Transverse colon (tissue), 4 donors: ENCODE measurements around the gene SRPK2. TPM values are rescaled to one million over a fixed set of nuclear protein-coding genes. Genes with fewer than 3 reads are reported as not detected.
"Not testable (repeated sequence)": the region's sequence is repeated elsewhere in the genome, so short reads cannot be mapped to it uniquely, and the experiment has no call there.

Source experiments
- DNase-seq: peaks from one replicate; pipeline ENCODE4 v3.0.0-alpha.2; 2019
- H3K27ac ChIP-seq, 4 donors: fragments of 200-600 bp; sonication (generic); 2 replicates each; pipeline ENCODE4 v1.5.1; 2016 to 2018; ENCODE audit warnings: inconsistent platforms in 4 of 4
- H3K27me3 ChIP-seq: fragments of 200-600 bp; sonication (generic); 2 replicates; pipeline ENCODE4 v1.5.1; 2017; ENCODE audit warnings: inconsistent platforms
- H3K36me3 ChIP-seq, 4 donors: fragments of 200-600 bp; sonication (generic); 2 replicates each; pipeline ENCODE4 v1.5.1; 2017 to 2019; ENCODE audit warnings: inconsistent platforms in 4 of 4
- H3K4me1 ChIP-seq, 4 donors: fragments of 200-600 bp; sonication (generic); 2 replicates each; pipeline ENCODE4 v1.5.1; 2017 to 2020; ENCODE audit warnings: inconsistent platforms in 4 of 4
- H3K4me3 ChIP-seq, 4 donors: fragments of 200-600 bp; sonication (generic); 1 replicate in 1 of 4; 2 replicates in 3 of 4; pipeline versions ENCODE4 v1.5.1 to v1.6.1; 2017 to 2019; ENCODE audit warnings: inconsistent platforms in 4 of 4
- H3K9me3 ChIP-seq, 2 donors: fragments of 200-600 bp; sonication (generic); 2 replicates each; pipeline ENCODE4 v1.5.1; 2017 to 2019; ENCODE audit warnings: inconsistent platforms in 2 of 2
- CTCF ChIP-seq, 5 experiments: fragments of 200-600 bp in 3 of 5; fragments of 450-650 bp in 2 of 5; sonication (generic) in 3 of 5; IDR thresholded peaks; 1 replicate in 2 of 5; 2 replicates in 3 of 5; pipeline ENCODE4 v1.5.1; 2016 to 2017; ENCODE audit warnings: antibody characterized with exemption in 5 of 5, inconsistent platforms in 3 of 5, mild to moderate bottlenecking in 2 of 5, moderate library complexity in 1 of 5
- EP300 ChIP-seq: sonication (generic); formaldehyde crosslinking; IDR thresholded peaks from one replicate; pipeline ENCODE4 v1.6.1; 2017; ENCODE audit warnings: antibody characterized with exemption, low read depth
- POLR2A ChIP-seq: fragments of 450-650 bp; IDR thresholded peaks from one replicate; pipeline ENCODE4 v1.6.1; 2016; ENCODE audit warnings: antibody characterized with exemption, mild to moderate bottlenecking, moderate library complexity
- POLR2AphosphoS5 ChIP-seq, 3 donors: sonication (generic); formaldehyde crosslinking; IDR thresholded peaks; one replicate each; pipeline ENCODE4 v1.6.1; 2016; ENCODE audit warnings: antibody characterized with exemption in 3 of 3
- WGBS, 2 donors: methylation state at CpG; one replicate each; pipeline ENCODE4 v1.1.5; 2018; ENCODE audit warnings: low coverage in 1 of 2; 5-methylcytosine and 5-hydroxymethylcytosine counted together
- in situ Hi-C, 4 donors: fragments of 200-750 bp; cut with MboI; loops; one replicate each; pipeline versions ENCODE4 v1.15.0 to v1.15.1; 2017; ENCODE audit warnings: low sequenced_read_pairs in 3 of 4, low pct_ligation_motif_present in 1 of 4, low pct_unique_long_range_greater_than_20kb in 1 of 4
- intact Hi-C: fragments of 100-400 bp; cut with DNase I; formaldehyde crosslinking; loops from one replicate; pipeline ENCODE4 v1.15.1; 2023; ENCODE audit warnings: low total_unique reads
- total RNA-seq, 4 donors: library from RNA; depleted of rRNA; stranded (reverse); fragments of >200 nt; gene quantifications; one replicate each; pipeline ENCODE4 v1.1.0, GENCODE V29; 2016

SRPK2 gene
- total RNA-seq, 4 donors from 2014 or later, result 18.3 to 93.1 (median 43.8) TPM

- Histone ChIP-seq H3K4me3 (no peak overlapping the region), H3K9me3 (no peaks in the 10 kb centered on the region), H3K36me3 (no peaks in the 10 kb centered on the region), H3K27me3 (no peaks in the 10 kb centered on the region), H3K27ac (no peak overlapping the region), H3K4me1 (peaks cover 0 to 7% (median 0%) of the 10 kb centered on the region in 4 donors)
- no peak for DNase-seq
- in situ Hi-C loops (no loop called here), intact Hi-C loops (no loop called here)
- WGBS, 2 donors, result 56 to 61% methylated on average over 2 of the region's 2 CpGs
- TF ChIP-seq EP300, result no peak
- no peak for TF ChIP-seq POLR2AphosphoS5 (IDR thresholded peaks at IDR 0.05)
- TF ChIP-seq POLR2A, result no peak
- TF ChIP-seq CTCF (IDR thresholded peaks at IDR 0.05), result no peak
Observed at GRCh38 chr7:105198223-105198622, 190.5 kb downstream of the SRPK2 start.

- 74 to 81% methylated on average over 5 to 7 of the region's 7 CpGs for WGBS, 2 donors
- DNase-seq, result no peak
- Histone ChIP-seq H3K9me3 (no peaks in the 10 kb centered on the region), H3K27ac (no peak overlapping the region), H3K4me1 (peaks cover 0 to 7% (median 0%) of the 10 kb centered on the region in 4 donors), H3K27me3 (no peaks in the 10 kb centered on the region), H3K36me3 (no peaks in the 10 kb centered on the region), H3K4me3 (no peak overlapping the region)
- in situ Hi-C loops (no loop called here), intact Hi-C loops (no loop called here)
- TF ChIP-seq POLR2AphosphoS5 (IDR thresholded peaks at IDR 0.05) (no peak), POLR2A (no peak), CTCF (IDR thresholded peaks at IDR 0.05) (no peak), EP300 (no peak)
Observed at GRCh38 chr7:105196473-105196872, 192.2 kb downstream of the SRPK2 start.

GRCh38 chr7:105195891-105196290, 192.8 kb downstream of the SRPK2 start:
- 52 to 83% methylated on average over 1 of the region's 1 CpG for WGBS, 2 donors
- in situ Hi-C loops (no loop called here), intact Hi-C loops (no loop called here)
- DNase-seq, result no peak
- Histone ChIP-seq H3K27ac (no peak overlapping the region), H3K4me3 (no peak overlapping the region), H3K9me3 (no peaks in the 10 kb centered on the region), H3K36me3 (no peaks in the 10 kb centered on the region), H3K4me1 (peaks cover 0 to 7% (median 0%) of the 10 kb centered on the region in 4 donors), H3K27me3 (no peaks in the 10 kb centered on the region)
- TF ChIP-seq POLR2A (no peak), EP300 (no peak), CTCF (IDR thresholded peaks at IDR 0.05) (no peak), POLR2AphosphoS5 (IDR thresholded peaks at IDR 0.05) (no peak)

- in situ Hi-C loops, H3K9me3 ChIP-seq: not testable (repeated sequence)
- WGBS, 2 donors, result 96 to 100% methylated on average over 13 to 16 of the region's 16 CpGs
Observed at GRCh38 chr7:105194959-105195358, 193.8 kb downstream of the SRPK2 start.

GRCh38 chr7:105191331-105191730, 197.4 kb downstream of the SRPK2 start:
- DNase-seq, result no peak
- in situ Hi-C loops (no loop called here), intact Hi-C loops (no loop called here)
- H3K4me3 ChIP-seq, result no peak overlapping the region
- TF ChIP-seq POLR2AphosphoS5 (IDR thresholded peaks at IDR 0.05) (no peak), EP300 (no peak), POLR2A (no peak), CTCF (IDR thresholded peaks at IDR 0.05) (no peak)
- H3K27ac ChIP-seq, result no peak overlapping the region
- H3K27me3 ChIP-seq, result no peaks in the 10 kb centered on the region
- no peaks in the 10 kb centered on the region for H3K4me1 ChIP-seq
- WGBS, 2 donors, result 71 to 90% methylated on average over 1 to 2 of the region's 2 CpGs
- no peaks in the 10 kb centered on the region for H3K36me3 ChIP-seq
- no peaks in the 10 kb centered on the region for H3K9me3 ChIP-seq

More at GRCh38 chr7:105194959-105195358, 193.8 kb downstream of the SRPK2 start:
- H3K36me3 ChIP-seq, H3K27ac ChIP-seq, H3K27me3 ChIP-seq, intact Hi-C loops, DNase-seq, H3K4me1 ChIP-seq, H3K4me3 ChIP-seq: not testable (repeated sequence)
